Right renal pelvis (tissue), 4 donors: Measurements from ENCODE around the gene DBP. TPM values are rescaled to one million over a fixed set of nuclear protein-coding genes. Genes with fewer than 3 reads are reported as not detected.

Experiments
- DNase-seq, 4 donors: peaks; one replicate each; pipeline ENCODE4 v3.0.0-alpha.2; 2013; ENCODE audit warnings: low read depth in 4 of 4, low spot score in 3 of 4, missing footprints in 1 of 4
- polyA plus RNA-seq, 4 donors: library from polyadenylated mRNA; unstranded; fragments of 120-200 nt; gene quantifications; one replicate each; pipeline ENCODE4 v1.2.1, GENCODE V29; 2013; ENCODE audit not compliant: insufficient read length in 4 of 4

DBP gene
- polyA plus RNA-seq, 4 donors: 11.6 to 14.7 (median 13.2) TPM

GRCh38 chr19:48629297-48629598, 7.9 kb downstream of the DBP start:
- DNase-seq: no peak

DNA sequence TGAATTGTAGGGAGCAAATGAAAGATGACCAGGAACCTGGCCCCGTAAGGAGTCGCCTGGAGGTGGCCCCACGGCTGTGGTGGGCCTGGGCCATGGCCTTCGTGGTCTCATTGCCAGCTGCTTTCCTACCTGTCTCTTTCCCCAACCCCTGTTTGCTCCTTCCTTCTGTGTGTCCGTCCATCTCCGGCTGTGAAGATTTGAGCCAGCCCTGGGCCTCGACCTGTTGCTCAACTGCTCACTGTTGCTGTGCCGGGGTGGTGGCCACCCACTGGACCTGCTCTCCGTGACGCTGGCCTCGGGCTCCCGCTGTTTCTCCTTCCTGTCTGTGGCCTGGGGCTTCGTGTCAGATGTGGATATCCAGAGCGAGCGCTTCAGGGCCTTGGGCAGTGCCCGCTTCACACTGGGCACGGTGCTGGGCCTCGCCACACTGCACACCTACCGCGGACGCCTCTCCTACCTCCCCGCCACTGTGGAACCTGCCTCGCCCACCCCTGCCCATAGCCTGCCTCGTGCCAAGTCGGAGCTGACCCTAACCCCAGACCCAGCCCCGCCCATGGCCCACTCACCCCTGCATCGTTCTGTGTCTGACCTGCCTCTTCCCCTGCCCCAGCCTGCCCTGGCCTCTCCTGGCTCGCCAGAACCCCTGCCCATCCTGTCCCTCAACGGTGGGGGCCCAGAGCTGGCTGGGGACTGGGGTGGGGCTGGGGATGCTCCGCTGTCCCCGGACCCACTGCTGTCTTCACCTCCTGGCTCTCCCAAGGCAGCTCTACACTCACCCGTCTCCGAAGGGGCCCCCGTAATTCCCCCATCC, 8.5 kb downstream of the DBP start:
- DNase-seq: no peak

GRCh38 chr19:48627865-48628314, 9.3 kb downstream of the DBP start:
- DNase-seq: no peak

DNA sequence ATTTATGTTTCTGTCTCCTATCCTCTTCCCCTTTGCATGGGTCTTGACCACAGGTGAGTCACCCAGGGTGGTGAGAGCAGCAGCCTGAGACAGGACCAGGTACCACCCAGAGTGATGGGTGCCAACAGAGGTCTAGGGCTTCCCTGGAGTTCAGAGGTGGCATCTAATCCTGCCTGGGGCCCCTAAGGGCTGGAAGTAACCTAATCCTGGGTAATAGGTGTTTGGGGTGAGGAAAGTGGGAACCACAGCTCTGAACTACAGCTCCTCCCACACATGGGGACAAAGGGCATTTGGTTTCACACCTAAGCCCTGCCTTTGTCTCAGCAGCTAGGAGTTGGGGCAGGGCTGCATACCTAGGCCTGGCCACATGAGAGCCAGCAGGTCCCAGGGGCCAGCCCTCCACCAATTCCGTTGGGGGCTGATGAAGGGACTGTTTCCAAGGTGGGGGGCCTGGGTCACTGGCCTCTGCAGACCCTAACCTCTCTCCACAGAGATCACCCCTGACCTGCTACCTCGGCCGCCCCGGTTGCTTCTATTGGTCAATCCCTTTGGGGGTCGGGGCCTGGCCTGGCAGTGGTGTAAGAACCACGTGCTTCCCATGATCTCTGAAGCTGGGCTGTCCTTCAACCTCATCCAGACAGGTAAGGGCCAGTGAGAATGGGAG, 9.8 kb downstream of the DBP start:
- no peak for DNase-seq

DNA sequence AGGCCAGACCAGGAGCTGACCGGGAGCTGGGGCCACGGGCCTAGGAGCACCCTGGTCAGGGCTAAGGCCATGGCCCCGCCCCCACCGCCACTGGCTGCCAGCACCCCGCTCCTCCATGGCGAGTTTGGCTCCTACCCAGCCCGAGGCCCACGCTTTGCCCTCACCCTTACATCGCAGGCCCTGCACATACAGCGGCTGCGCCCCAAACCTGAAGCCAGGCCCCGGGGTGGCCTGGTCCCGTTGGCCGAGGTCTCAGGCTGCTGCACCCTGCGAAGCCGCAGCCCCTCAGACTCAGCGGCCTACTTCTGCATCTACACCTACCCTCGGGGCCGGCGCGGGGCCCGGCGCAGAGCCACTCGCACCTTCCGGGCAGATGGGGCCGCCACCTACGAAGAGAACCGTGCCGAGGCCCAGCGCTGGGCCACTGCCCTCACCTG, 11.3 kb downstream of the DBP start:
- DNase-seq: no peak

- DNase-seq: no peak
Observed at GRCh38 chr19:48624791-48625723, 12.1 kb downstream of the DBP start.

DNA sequence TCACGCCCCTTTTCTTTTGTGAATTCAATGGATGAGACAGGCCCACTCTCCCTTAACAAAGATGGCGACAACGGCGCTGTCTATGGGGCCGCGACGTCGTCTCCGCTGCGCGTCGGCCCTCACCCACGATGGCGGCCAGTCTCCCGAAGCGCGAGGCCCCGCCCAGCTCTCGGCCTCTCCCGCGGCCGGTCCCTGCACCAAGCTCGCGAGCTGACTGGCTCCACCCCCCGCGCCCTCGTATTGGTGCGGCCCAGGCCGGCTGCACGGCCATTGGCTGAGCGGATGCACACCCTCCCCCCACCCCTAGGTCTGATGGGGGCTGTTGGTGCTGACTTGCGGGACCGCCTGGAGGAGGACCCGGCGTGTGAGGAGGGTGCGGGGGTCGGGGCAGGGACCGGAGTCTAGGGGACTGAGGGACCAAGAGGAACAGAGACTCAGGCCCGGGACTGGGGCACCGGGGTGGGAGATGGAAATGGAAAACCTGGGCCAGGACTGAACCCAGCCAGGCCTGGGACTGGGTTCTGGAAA, 13.0 kb downstream of the DBP start:
- DNase-seq: peak; percentile 90 to 95 (median 94)

GRCh38 chr19:48623556-48624066, 13.6 kb downstream of the DBP start:
- no peak for DNase-seq

GRCh38 chr19:48619692-48620585, 17.2 kb downstream of the DBP start:
- no peak for DNase-seq

DNA sequence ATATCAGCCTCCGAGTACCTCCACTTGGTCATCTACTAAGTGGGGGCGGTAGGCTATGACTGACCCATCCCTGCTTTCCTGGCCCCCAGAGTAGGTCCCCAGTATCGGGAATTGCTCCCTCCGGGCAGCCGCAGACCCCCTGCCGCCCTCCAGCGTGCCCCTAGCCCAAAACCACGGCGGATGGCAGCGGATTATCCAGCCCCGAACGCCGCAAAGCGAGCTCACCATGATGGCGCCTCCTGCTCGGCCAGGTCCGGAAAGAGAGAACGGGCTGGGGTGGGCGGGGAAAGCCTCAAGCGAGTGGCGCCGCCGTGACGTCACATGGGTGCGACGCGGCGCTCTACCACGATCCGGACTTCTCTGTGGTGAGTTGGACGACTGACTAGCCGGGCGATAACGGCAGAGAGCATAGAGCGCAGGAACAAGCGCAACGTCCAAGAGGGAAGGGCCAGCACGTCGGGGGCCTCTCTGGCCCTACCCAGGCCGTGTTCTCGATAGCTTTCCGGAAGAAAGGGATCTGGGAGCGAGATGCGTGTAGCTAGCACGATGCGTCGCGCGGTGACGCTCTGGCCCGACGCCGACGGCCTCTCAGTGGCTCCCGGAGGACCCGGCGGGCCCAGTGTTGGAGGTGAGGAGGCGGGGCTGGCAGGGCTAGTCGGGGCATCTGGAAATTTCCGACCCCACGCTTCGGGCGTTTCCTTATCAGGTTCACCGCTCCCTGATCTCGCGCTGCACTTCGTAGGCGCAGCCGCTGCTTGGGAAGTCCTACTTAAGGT, 18.1 kb downstream of the DBP start, which contains the start of the genes RPL18 and SPHK2:
Gene RPL18, minus strand, starts transcription at position 263 of the 776 bp plus-strand sequence. Its CDS starts 35 bp downstream, at position 228.
Gene SPHK2, plus strand, starts transcription at position 591 of the 776 bp plus-strand sequence. CDS start 1,009 bp downstream, outside the sequence.
- DNase-seq: peak; percentile 96 to 98 (median 98)

DNA sequence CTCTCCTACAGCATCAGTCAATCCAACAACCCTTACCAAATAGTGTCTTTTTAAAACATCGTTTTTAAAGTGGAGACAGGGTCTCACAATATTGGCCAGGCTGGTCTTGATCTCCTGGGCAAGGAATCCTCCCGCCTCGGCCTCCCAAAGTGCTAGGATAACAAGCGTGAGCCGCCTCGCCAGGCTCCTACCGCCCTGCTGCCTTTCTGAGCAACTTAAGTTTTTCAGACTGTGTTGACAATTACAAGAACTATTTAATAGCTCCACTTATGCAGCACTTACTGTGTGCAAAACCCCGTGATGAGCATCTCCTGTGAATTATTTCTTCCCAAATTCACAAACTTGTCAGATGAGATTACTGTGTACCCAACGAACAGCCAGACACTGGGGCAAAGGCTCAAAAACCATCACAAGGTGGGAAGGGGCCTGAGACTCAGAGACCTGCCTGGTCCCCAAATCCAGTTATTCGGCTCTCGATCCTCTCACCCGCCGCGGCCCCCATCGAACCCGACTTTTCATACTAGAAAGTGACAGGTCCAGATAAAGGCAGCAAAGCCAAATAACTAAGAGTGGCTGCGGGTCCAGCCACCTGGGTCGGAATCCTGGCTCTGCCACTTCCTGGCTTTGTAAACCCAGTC, 18.8 kb downstream of the DBP start:
- DNase-seq: no peak

- no peak for DNase-seq
Observed at GRCh38 chr19:48617146-48617937, 19.8 kb downstream of the DBP start.

- DNase-seq: no peak
Observed at GRCh38 chr19:48616491-48617056, 20.6 kb downstream of the DBP start.

DNA sequence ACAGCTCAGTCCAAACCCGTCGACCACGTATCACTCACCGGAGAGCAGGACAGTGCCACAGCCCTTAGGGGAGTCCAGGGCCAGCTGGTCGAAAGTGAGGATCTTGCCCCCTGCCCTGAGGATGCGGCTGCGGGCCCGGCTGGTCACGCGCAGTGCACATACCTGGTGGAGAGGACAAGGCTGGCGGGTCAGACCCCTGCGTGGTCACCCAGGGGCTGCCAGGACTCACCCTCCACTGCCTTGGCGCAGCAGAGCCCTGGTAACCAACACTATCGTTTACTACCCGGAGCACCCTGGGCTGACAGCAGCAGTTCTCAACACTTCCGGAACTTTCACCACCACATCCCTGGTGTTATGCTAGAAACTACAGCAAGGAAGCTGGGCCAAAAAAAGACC, 21.1 kb downstream of the DBP start:
- no peak for DNase-seq

- DNase-seq: no peak
Observed at GRCh38 chr19:48615231-48616040, 21.7 kb downstream of the DBP start.
